Panc1 (cell line): ENCODE results near the gene DCTN5.

ENCODE experiments used
- POLR2AphosphoS5 ChIP-seq: IDR thresholded peaks from 2 replicates; pipeline ENCODE4 v1.6.1; 2012; ENCODE audit warnings: mild to moderate bottlenecking, low read depth, low read length, moderate library complexity
- TF ChIP-seq, protein P1 (sequence below): fragments of 450-650 bp; IDR thresholded peaks from 2 replicates; pipeline ENCODE4 v1.5.1; 2017; ENCODE audit warnings: mild to moderate bottlenecking
- TF ChIP-seq, protein P2 (sequence below), 2 experiments: IDR thresholded peaks; 2 replicates each; pipeline ENCODE4 v1.6.1; 2011 to 2012; ENCODE audit warnings: low read depth in 2 of 2, control low read depth in 1 of 2, low read length in 1 of 2, mild to moderate bottlenecking in 1 of 2, moderate library complexity in 1 of 2; ENCODE audit not compliant: insufficient read depth in 1 of 2

DNA sequence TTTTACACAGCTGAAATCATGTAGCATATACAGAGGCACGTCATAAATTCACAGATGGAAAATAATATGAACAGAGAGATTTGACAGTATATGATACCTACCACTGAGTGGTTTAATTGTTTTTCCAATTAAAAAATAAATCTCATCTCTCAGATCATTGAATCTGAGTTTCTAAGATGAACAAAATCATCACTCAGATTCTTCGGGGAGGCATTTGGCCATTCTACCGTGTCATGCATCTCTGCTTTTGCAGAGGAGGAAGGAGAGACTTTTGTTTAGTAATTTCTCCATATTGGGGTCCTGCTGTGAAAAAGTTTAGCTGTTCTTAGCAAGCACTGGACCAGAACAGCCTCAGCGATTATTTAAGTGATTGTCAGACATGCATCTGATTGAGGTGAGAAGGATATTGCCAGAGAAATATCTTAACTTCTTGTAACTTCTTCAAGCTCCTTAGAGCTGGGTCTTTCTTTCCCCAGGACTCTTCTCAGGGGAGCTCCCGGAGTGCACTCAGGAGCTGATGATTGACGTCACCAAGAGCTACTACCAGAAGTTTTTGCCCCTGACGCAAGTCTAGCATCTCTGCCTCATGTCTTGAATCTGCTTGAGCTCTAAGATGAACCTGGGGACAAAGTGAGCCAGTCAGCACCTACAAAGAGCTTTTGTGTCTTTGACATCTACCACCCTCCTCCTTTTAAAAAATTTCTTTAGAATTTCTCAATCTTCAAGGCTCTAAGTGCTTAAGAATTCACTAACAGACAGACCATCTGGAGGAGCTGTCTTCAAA is 25.5 kb downstream of the DCTN5 start:
- TF ChIP-seq, protein P1, sequence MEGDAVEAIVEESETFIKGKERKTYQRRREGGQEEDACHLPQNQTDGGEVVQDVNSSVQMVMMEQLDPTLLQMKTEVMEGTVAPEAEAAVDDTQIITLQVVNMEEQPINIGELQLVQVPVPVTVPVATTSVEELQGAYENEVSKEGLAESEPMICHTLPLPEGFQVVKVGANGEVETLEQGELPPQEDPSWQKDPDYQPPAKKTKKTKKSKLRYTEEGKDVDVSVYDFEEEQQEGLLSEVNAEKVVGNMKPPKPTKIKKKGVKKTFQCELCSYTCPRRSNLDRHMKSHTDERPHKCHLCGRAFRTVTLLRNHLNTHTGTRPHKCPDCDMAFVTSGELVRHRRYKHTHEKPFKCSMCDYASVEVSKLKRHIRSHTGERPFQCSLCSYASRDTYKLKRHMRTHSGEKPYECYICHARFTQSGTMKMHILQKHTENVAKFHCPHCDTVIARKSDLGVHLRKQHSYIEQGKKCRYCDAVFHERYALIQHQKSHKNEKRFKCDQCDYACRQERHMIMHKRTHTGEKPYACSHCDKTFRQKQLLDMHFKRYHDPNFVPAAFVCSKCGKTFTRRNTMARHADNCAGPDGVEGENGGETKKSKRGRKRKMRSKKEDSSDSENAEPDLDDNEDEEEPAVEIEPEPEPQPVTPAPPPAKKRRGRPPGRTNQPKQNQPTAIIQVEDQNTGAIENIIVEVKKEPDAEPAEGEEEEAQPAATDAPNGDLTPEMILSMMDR, result no peak
- TF ChIP-seq POLR2AphosphoS5, result no peak
- TF ChIP-seq, protein P2, sequence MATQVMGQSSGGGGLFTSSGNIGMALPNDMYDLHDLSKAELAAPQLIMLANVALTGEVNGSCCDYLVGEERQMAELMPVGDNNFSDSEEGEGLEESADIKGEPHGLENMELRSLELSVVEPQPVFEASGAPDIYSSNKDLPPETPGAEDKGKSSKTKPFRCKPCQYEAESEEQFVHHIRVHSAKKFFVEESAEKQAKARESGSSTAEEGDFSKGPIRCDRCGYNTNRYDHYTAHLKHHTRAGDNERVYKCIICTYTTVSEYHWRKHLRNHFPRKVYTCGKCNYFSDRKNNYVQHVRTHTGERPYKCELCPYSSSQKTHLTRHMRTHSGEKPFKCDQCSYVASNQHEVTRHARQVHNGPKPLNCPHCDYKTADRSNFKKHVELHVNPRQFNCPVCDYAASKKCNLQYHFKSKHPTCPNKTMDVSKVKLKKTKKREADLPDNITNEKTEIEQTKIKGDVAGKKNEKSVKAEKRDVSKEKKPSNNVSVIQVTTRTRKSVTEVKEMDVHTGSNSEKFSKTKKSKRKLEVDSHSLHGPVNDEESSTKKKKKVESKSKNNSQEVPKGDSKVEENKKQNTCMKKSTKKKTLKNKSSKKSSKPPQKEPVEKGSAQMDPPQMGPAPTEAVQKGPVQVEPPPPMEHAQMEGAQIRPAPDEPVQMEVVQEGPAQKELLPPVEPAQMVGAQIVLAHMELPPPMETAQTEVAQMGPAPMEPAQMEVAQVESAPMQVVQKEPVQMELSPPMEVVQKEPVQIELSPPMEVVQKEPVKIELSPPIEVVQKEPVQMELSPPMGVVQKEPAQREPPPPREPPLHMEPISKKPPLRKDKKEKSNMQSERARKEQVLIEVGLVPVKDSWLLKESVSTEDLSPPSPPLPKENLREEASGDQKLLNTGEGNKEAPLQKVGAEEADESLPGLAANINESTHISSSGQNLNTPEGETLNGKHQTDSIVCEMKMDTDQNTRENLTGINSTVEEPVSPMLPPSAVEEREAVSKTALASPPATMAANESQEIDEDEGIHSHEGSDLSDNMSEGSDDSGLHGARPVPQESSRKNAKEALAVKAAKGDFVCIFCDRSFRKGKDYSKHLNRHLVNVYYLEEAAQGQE (IDR thresholded peaks at IDR 0.05; ENCODE audit: insufficient read depth in 1 of 2, low read depth in 2 of 2, low read length in 1 of 2), result no peak
